Activated CD4-positive, alpha-beta T cell treated with anti-CD3 and anti-CD28 coated beads for 36 hours (primary cell): ENCODE results near the gene ZNF710. TPM values are rescaled to one million over a fixed set of nuclear protein-coding genes. Genes with fewer than 3 reads are reported as not detected.
"Not testable (repeated sequence)": the region's sequence is repeated elsewhere in the genome, so short reads cannot be mapped to it uniquely, and the experiment has no call there.

ENCODE experiments used
- ATAC-seq: fragments of 200-7000 bp; cut with Tn5 transposase; one replicate; pipeline ENCODE4 v1.10.0; 2021; ENCODE audit warnings: mild to moderate bottlenecking, moderate library complexity
- CTCF ChIA-PET: fragments of 350-600 bp; sonication (Branson Sonifier 250); formaldehyde crosslinking; loops from one replicate; lab custom pipeline; 2021; ENCODE audit warnings: antibody characterized with exemption; lab: Charles Lee
- POLR2A ChIA-PET: fragments of 350-600 bp; sonication (Branson Sonifier 250); formaldehyde crosslinking; loops from one replicate; lab custom pipeline; 2021; ENCODE audit warnings: antibody characterized with exemption, inconsistent platforms; lab: Charles Lee
- DNase-seq: peaks from one replicate; pipeline ENCODE4 v3.0.0-alpha.2; 2020
- H3K27ac Mint-ChIP-seq: one replicate; pipeline ENCODE4 v1.8.0; 2021; ENCODE audit warnings: mixed read lengths
- H3K27me3 Mint-ChIP-seq: one replicate; pipeline ENCODE4 v1.8.0; 2021; ENCODE audit warnings: mixed read lengths
- H3K36me3 Mint-ChIP-seq: one replicate; pipeline ENCODE4 v1.8.0; 2021; ENCODE audit warnings: low read depth, mixed read lengths
- H3K4me1 Mint-ChIP-seq: one replicate; pipeline ENCODE4 v1.8.0; 2021; ENCODE audit warnings: mixed read lengths
- H3K4me3 Mint-ChIP-seq: one replicate; pipeline ENCODE4 v1.8.0; 2021; ENCODE audit warnings: mild to moderate bottlenecking, moderate library complexity, mixed read lengths
- H3K9me3 Mint-ChIP-seq: one replicate; pipeline ENCODE4 v1.8.0; 2021; ENCODE audit warnings: low read depth, mixed read lengths
- intact Hi-C, 2 experiments: fragments of 100-400 bp; cut with DNase I in 1 of 2; cut with micrococcal nuclease in 1 of 2; formaldehyde crosslinking; loops; one replicate each; pipeline versions ENCODE4 v1.14.2 to v1.15.1; 2022 to 2024; cut with DNase I, micrococcal nuclease
- total RNA-seq, 2 experiments: library from RNA; stranded (reverse); gene quantifications; one replicate each; pipeline ENCODE4 v1.2.3, GENCODE V29; 2021

ZNF710 gene, protein sequence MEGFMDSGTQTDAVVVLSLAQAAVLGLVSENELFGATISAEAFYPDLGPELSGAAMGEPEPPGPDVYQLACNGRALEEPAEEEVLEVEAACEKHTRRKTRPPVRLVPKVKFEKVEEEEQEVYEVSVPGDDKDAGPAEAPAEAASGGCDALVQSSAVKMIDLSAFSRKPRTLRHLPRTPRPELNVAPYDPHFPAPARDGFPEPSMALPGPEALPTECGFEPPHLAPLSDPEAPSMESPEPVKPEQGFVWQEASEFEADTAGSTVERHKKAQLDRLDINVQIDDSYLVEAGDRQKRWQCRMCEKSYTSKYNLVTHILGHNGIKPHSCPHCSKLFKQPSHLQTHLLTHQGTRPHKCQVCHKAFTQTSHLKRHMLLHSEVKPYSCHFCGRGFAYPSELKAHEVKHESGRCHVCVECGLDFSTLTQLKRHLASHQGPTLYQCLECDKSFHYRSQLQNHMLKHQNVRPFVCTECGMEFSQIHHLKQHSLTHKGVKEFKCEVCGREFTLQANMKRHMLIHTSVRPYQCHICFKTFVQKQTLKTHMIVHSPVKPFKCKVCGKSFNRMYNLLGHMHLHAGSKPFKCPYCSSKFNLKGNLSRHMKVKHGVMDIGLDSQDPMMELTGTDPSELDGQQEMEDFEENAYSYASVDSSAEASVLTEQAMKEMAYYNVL
- 10 to 100 TPM; 22.8 to 34.9 TPM for total RNA-seq

DNA sequence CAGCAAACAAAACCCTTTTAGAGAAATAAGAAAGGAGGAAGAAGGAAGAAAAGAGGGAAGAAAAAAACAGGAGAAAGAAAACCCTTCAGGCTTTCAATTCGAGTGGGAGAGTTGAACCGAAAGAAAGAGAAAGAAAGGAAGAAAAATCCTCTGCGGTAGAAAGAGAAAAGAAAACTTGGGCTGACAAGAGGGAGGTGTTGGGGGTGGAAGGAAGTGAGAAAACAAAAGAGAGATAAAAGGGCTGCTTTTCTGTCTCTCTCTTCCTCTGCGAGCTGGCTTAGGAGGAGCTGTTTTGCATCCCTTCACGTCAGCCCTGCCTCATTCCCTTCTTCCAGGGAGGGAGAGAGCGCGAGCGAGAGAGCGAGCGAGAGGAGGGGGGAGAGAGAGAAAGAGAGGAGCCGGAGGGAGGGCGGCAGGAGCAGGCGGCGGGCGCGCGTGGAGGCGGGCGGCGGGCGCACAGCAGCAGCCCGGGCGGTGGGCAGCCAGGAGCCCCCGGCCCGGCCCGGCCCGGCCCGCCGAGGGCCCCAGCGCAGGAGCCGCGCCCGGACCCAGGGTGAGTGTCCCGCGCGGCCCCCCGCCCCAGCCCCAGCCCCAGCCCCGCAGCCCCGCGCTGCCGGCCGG lies at the start of gene ZNF710:
ZNF710 (plus strand) TSS at position 263 of the 621 bp plus-strand sequence. CDS start 65,814 bp downstream, outside the sequence.
- Mint-ChIP-seq H3K9me3 (no peaks in the 10 kb centered on the region), H3K4me3 (peak within 1 kb of the TSS; percentile 82), H3K27ac (peak within 1 kb of the TSS; percentile 97), H3K36me3 (peaks cover 14% of the 10 kb centered on the region), H3K27me3 (no peaks in the 10 kb centered on the region), H3K4me1 (peaks cover 54% of the 10 kb centered on the region)
- ChIA-PET POLR2A (no interaction called here), CTCF (interaction anchor here (0.8 to 1.2 kb wide), 2 partner anchors 16 to 233 kb away, joined by 3 to 6 read pairs; partner anchors contain the start of genes CIB1 and GDPGP1)
- peak; percentile 59 for DNase-seq
- intact Hi-C loops, result loop anchor here (1.0 to 5.0 kb wide), 4 partner anchors 71 to 231 kb away; partner anchors contain the start of genes AP3S2 (in 1 of the 2), CIB1 (in 1 of the 2) and GDPGP1 (in 1 of the 2)
- peak; percentile 6 for ATAC-seq

DNA sequence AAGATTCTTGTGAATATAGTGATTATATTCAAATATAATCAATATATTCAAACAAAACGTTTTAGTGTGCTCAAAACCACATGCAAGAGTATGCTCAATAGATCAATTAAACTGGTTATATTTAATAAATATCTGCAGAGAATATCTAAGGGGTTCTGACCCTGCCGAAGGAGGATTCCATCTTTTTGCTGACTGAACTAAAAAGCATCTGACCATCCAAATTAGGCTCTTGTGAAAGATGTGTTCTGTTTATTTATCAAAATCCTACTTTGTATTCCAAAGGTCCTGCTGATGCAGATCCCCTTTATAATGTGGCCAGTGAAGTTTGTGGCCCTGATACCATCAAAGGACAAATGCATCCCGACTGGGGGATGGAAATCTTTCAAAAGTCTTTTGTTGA lies 46.6 kb upstream of the ZNF710 start:
- Mint-ChIP-seq H3K9me3 (peaks cover 3% of the 10 kb centered on the region), H3K27ac (no peak overlapping the region), H3K36me3 (no peaks in the 10 kb centered on the region), H3K27me3 (no peaks in the 10 kb centered on the region), H3K4me3 (no peak overlapping the region), H3K4me1 (peaks cover 5% of the 10 kb centered on the region)
- ChIA-PET CTCF (no interaction called here), POLR2A (no interaction called here)
- intact Hi-C loops, result no loop called here
- ATAC-seq (no peak), DNase-seq (no peak)

- POLR2A ChIA-PET, H3K27me3 Mint-ChIP-seq, DNase-seq, intact Hi-C loops, H3K4me3 Mint-ChIP-seq, H3K27ac Mint-ChIP-seq, CTCF ChIA-PET, H3K36me3 Mint-ChIP-seq, H3K9me3 Mint-ChIP-seq, ATAC-seq, H3K4me1 Mint-ChIP-seq: not testable (repeated sequence)
These were observed 45.6 kb upstream of the ZNF710 start for GRCh38 chr15:89955449-89955998.

- POLR2A ChIA-PET, result no interaction called here
- ATAC-seq (no peak), DNase-seq (no peak)
- H3K9me3 Mint-ChIP-seq, result peaks cover 3% of the 10 kb centered on the region
- CTCF ChIA-PET, result interaction anchor here (0.5 to 0.8 kb wide), 3 partner anchors 18 to 113 kb away, joined by 3 to 4 read pairs (median 3); no protein-coding TSS in a partner anchor
- intact Hi-C loops, result no loop called here
- no peaks in the 10 kb centered on the region for H3K4me1 Mint-ChIP-seq
- no peaks in the 10 kb centered on the region for H3K36me3 Mint-ChIP-seq
- H3K4me3 Mint-ChIP-seq, result no peak overlapping the region
- H3K27ac Mint-ChIP-seq, result no peak overlapping the region
- no peaks in the 10 kb centered on the region for H3K27me3 Mint-ChIP-seq
These were observed 42.9 kb upstream of the ZNF710 start for GRCh38 chr15:89958107-89958805.

GRCh38 chr15:89963301-89964231 lies 37.6 kb upstream of the ZNF710 start:
- Mint-ChIP-seq H3K4me1 (peaks cover 2% of the 10 kb centered on the region), H3K27me3 (no peaks in the 10 kb centered on the region), H3K36me3 (no peaks in the 10 kb centered on the region), H3K4me3 (no peak overlapping the region), H3K9me3 (no peaks in the 10 kb centered on the region), H3K27ac (no peak overlapping the region)
- ATAC-seq (no peak), DNase-seq (no peak)
- ChIA-PET CTCF (interaction anchor here (0.5 to 1.2 kb wide), 5 partner anchors 31 to 108 kb away, joined by 3 to 4 read pairs (median 4); no protein-coding TSS in a partner anchor), POLR2A (no interaction called here)
- intact Hi-C loops, result no loop called here

DNA sequence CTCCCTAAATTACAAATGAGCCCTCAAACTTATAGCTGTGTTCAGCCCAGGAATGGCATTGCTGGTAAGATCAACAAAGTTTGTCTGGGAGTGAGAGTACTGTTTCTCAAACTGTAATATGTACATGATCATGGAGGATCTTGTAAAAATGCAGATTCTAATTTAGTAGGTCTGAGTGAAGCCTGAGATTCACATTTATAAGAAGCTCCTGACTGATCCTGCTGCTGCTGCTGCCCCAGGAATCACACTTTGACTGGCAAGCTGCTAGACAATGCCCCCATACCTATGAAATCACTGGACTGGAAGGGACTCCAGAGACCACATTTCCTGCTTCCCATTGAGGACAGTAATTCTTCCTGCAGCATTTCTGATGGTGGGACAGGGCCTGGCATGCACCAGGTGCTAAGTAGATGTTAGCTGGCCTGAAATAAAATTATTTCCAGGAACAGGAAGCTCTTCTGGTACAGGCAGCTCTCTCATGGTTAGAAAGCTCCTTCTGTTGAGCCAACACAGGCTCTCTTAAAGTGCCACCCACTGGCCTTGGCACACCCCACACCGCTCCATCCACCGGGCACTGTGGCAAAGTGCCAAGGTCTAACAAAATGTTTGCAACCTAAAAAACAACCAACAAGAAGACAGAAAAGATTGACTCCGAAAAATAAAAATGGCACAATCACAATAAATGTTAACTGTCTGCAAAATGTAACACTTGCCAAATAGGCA lies 36.7 kb upstream of the ZNF710 start:
- ChIA-PET CTCF (interaction anchor here (0.9 to 1.3 kb wide), 4 partner anchors 32 to 107 kb away, joined by 3 to 4 read pairs (median 4); no protein-coding TSS in a partner anchor), POLR2A (no interaction called here)
- ATAC-seq (no peak), DNase-seq (no peak)
- H3K4me3 Mint-ChIP-seq, result no peak overlapping the region
- intact Hi-C loops, result no loop called here
- peaks cover 2% of the 10 kb centered on the region for H3K4me1 Mint-ChIP-seq
- no peaks in the 10 kb centered on the region for H3K27me3 Mint-ChIP-seq
- no peak overlapping the region for H3K27ac Mint-ChIP-seq
- no peaks in the 10 kb centered on the region for H3K9me3 Mint-ChIP-seq
- no peaks in the 10 kb centered on the region for H3K36me3 Mint-ChIP-seq

GRCh38 chr15:89967881-89968280 lies 33.2 kb upstream of the ZNF710 start:
- intact Hi-C loops, result no loop called here
- ChIA-PET CTCF (no interaction called here), POLR2A (no interaction called here)
- Mint-ChIP-seq H3K9me3 (no peaks in the 10 kb centered on the region), H3K4me1 (peaks cover 2% of the 10 kb centered on the region), H3K4me3 (no peak overlapping the region), H3K27ac (no peak overlapping the region), H3K36me3 (no peaks in the 10 kb centered on the region), H3K27me3 (no peaks in the 10 kb centered on the region)
- ATAC-seq (no peak), DNase-seq (no peak)

GRCh38 chr15:89971592-89971997 lies 29.5 kb upstream of the ZNF710 start:
- intact Hi-C loops, result no loop called here
- no peaks in the 10 kb centered on the region for H3K36me3 Mint-ChIP-seq
- DNase-seq (peak; percentile 79), ATAC-seq (peak; percentile 99)
- no peaks in the 10 kb centered on the region for H3K4me1 Mint-ChIP-seq
- CTCF ChIA-PET, result interaction anchor here (0.6 to 1.7 kb wide), 6 partner anchors 12 to 1393 kb away, joined by 3 to 5 read pairs (median 4); no protein-coding TSS in a partner anchor
- H3K9me3 Mint-ChIP-seq, result no peaks in the 10 kb centered on the region
- no peak overlapping the region for H3K27ac Mint-ChIP-seq
- POLR2A ChIA-PET, result no interaction called here
- H3K4me3 Mint-ChIP-seq, result no peak overlapping the region
- no peaks in the 10 kb centered on the region for H3K27me3 Mint-ChIP-seq

DNA sequence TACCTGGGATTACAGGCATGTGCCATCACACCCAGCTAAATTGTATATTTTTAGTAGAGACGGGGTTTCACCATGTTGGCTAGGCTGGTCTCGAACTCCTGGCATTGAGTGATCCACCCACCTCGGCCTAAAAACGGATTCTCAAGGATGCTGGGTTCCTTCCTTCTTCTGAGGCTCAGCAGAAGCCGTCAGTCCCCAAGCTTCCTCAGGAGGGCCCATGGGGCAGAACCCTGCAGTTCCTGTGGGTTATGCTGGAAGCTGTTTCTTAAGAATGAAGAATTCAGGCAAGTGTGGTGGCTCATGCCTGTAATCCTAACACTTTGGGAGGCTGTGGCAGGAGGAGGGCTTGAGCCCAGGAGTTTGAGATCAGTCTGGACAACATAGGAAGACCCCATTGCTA lies 29.0 kb upstream of the ZNF710 start:
- CTCF ChIA-PET, result interaction anchor here (0.6 to 1.7 kb wide), 10 partner anchors 11 to 1393 kb away, joined by 3 to 5 read pairs (median 3); no protein-coding TSS in a partner anchor
- no peak for ATAC-seq
- no peak for DNase-seq
- Mint-ChIP-seq H3K27me3 (no peaks in the 10 kb centered on the region), H3K4me1 (no peaks in the 10 kb centered on the region), H3K4me3 (no peak overlapping the region), H3K9me3 (no peaks in the 10 kb centered on the region), H3K27ac (no peak overlapping the region), H3K36me3 (no peaks in the 10 kb centered on the region)
- intact Hi-C loops, result no loop called here
- POLR2A ChIA-PET, result no interaction called here
